ENCODE data around the gene MRPL21. TPM values are rescaled to one million over a fixed set of nuclear protein-coding genes. Genes with fewer than 3 reads are reported as not detected.

Gene MRPL21
- total RNA-seq, 1 donor from 2014 or later = 68.5 TPM

DNA sequence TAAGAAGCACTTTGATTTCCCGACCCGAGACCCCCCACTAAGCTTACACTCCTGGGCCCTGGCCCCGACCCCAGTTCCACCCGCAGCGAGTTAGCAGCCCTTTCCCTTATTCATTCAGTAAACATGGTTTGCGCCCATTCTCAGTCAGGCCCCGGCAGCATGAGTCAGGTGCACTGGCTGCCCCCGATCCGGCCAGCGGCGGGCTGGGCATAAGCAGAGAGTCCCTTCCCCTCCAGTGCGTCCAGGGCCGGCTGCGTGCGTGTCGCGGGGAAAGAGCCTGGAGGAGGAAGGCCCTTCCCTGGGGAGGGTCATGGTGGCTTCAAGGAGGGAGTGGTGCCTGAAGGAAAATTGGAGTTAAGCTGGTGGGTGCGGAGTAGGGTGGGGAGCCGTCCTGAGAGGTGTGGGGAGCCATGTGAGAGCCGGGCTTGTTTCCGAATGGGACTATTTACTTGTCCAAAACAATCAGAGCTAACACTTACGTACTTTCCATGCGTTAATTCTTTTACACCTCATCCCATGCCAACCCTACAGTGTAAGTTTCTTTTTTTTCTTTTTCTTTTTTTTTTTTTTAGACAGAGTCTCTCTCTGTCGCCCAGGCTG, 716 bp upstream of the MRPL21 start:
- intact Hi-C loops (cut with DNase I) = loop anchor here (1.0 kb wide), 1 partner anchor 185 kb away; no protein-coding TSS in a partner anchor
- DNase-seq (ENCODE audit: extremely low spot score in 2 of 2) = no peak
- H3K9me3 ChIP-seq = no peaks in the 10 kb centered on the region
- H3K36me3 ChIP-seq = peaks cover 0 to 27% of the 10 kb centered on the region in 2 donors
- peaks cover 38% of the 10 kb centered on the region for H3K4me1 ChIP-seq
- H3K4me3 ChIP-seq = peak overlapping the region; percentile 72 to 80
- no peaks in the 10 kb centered on the region for H3K27me3 ChIP-seq
- TF ChIP-seq POLR2AphosphoS5 (IDR thresholded peaks at IDR 0.05; ENCODE audit: insufficient read depth in 1 of 2, low read depth in 1 of 2) = no peak
- TF ChIP-seq, protein P1, sequence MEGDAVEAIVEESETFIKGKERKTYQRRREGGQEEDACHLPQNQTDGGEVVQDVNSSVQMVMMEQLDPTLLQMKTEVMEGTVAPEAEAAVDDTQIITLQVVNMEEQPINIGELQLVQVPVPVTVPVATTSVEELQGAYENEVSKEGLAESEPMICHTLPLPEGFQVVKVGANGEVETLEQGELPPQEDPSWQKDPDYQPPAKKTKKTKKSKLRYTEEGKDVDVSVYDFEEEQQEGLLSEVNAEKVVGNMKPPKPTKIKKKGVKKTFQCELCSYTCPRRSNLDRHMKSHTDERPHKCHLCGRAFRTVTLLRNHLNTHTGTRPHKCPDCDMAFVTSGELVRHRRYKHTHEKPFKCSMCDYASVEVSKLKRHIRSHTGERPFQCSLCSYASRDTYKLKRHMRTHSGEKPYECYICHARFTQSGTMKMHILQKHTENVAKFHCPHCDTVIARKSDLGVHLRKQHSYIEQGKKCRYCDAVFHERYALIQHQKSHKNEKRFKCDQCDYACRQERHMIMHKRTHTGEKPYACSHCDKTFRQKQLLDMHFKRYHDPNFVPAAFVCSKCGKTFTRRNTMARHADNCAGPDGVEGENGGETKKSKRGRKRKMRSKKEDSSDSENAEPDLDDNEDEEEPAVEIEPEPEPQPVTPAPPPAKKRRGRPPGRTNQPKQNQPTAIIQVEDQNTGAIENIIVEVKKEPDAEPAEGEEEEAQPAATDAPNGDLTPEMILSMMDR (IDR thresholded peaks at IDR 0.05) = no peak
- TF ChIP-seq POLR2A (IDR thresholded peaks at IDR 0.05) = no peak
- H3K27ac ChIP-seq = peak overlapping the region; percentile 87

DNA sequence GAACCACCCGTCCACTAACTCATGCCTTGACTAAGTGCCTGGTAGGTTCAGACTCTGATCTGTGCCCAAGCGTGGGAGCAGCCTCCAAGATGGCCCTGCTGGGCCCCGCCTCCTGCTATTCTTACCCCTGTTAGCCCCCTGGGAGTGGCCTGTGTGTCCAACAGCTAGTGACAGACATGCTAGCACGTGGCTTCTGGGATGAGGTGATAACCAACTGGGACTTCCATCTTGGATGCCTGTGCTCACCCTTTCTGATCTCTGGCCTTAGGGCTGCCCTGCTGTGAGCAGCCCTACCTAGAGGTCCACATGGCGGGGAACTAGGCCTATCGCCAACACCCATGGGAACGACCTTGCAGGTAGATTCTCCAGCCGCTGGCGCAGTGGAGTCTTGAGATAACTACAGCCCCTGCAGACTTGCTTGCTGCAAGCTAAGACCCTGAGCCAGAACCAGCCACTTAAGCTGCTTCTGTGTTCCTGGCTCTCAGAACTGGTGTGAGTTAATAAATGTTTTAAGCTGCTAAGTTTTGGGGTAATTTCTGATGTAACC, 2.7 kb downstream of the MRPL21 start:
- DNase-seq (ENCODE audit: extremely low spot score in 2 of 2) = no peak
- no peaks in the 10 kb centered on the region for H3K9me3 ChIP-seq
- no peaks in the 10 kb centered on the region for H3K27me3 ChIP-seq
- intact Hi-C loops (cut with DNase I) = no loop called here
- H3K27ac ChIP-seq = no peak overlapping the region
- no peak for TF ChIP-seq POLR2AphosphoS5 (IDR thresholded peaks at IDR 0.05; ENCODE audit: insufficient read depth in 1 of 2, low read depth in 1 of 2)
- no peak for TF ChIP-seq POLR2A (IDR thresholded peaks at IDR 0.05)
- TF ChIP-seq, protein P1 (IDR thresholded peaks at IDR 0.05) = no peak
- H3K4me3 ChIP-seq = no peak overlapping the region
- peaks cover 34% of the 10 kb centered on the region for H3K4me1 ChIP-seq
- H3K36me3 ChIP-seq = peaks cover 0 to 39% of the 10 kb centered on the region in 2 donors

DNA sequence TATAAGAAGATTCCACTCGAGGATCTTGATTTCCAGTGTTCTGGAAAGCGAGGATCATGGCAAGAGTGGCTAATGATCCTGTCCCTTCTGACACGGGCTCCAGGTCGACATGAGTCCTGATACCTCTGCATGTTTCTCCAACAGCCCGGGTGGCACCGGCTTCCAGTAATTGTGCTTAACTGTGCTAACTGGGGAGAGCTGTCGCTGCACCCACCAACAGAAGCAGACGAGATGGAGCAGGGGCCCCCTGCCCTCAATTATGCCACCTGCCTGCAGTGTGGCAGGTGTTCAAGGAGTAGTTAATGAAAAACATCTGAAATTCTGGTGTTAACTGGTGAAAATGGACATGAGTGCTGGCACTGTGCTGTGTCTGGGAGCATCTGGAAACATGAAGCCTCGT, 6.2 kb downstream of the MRPL21 start:
- DNase-seq (ENCODE audit: extremely low spot score in 2 of 2) = no peak
- no peak for TF ChIP-seq POLR2AphosphoS5 (IDR thresholded peaks at IDR 0.05; ENCODE audit: insufficient read depth in 1 of 2, low read depth in 1 of 2)
- TF ChIP-seq POLR2A (IDR thresholded peaks at IDR 0.05) = no peak
- TF ChIP-seq, protein P1 (IDR thresholded peaks at IDR 0.05) = no peak
- Histone ChIP-seq H3K27me3 (no peaks in the 10 kb centered on the region), H3K4me3 (no peak overlapping the region), H3K36me3 (peaks cover 0 to 71% of the 10 kb centered on the region in 2 donors), H3K9me3 (no peaks in the 10 kb centered on the region), H3K27ac (no peak overlapping the region), H3K4me1 (peaks cover 11% of the 10 kb centered on the region)
- intact Hi-C loops (cut with DNase I) = no loop called here

DNA sequence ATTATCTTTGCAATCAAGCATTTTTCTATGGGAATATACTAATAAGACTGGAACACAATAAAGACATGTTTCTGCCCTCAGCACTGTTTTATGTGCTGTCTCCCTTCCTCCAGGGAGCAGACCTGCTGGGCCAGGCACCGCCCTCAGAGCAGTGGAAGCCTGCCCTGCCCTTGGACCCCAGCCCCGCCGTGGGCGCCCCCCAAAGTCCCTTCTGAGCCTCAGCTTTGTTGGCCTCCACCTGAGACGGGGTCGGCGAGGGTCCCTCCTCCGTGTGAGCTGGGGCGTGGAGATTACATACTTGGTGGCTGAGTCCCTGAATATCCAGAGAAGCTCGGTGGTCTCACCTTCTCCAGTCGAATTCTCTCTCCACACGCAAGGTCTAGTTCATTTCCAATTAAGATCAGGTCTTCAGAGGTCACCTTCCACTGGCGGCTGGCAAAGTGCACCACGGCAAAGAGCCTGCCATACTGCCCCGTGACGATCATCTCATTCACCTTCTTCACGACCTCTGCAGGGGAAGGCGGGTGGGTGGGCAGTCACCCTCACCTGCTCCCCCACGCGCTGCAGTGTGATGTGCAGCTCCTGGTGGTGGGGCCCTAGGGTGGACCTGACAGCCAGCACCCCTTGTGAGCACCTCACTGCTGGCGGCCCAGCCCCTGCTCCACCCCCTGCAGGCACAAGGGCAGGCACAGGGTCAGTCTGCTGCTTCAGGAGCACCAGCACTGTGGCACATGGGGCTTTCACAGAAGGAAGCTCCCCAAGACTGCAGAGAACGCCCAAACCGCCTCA, 7.3 kb downstream of the MRPL21 start:
- no peak for TF ChIP-seq POLR2A (IDR thresholded peaks at IDR 0.05)
- TF ChIP-seq POLR2AphosphoS5 (IDR thresholded peaks at IDR 0.05; ENCODE audit: insufficient read depth in 1 of 2, low read depth in 1 of 2) = no peak
- TF ChIP-seq, protein P1 (IDR thresholded peaks at IDR 0.05) = no peak
- no peak for DNase-seq (ENCODE audit: extremely low spot score in 2 of 2)
- peaks cover 0 to 77% of the 10 kb centered on the region in 2 donors for H3K36me3 ChIP-seq
- no peak overlapping the region for H3K4me3 ChIP-seq
- no peaks in the 10 kb centered on the region for H3K27me3 ChIP-seq
- intact Hi-C loops (cut with DNase I) = no loop called here
- no peak overlapping the region for H3K27ac ChIP-seq
- peaks cover 6% of the 10 kb centered on the region for H3K4me1 ChIP-seq
- no peaks in the 10 kb centered on the region for H3K9me3 ChIP-seq

Data from vagina (tissue), 2 donors.